Measurements from ENCODE around the gene MSH2. TPM values are rescaled to one million over a fixed set of nuclear protein-coding genes. Genes with fewer than 3 reads are reported as not detected.

The MSH2 gene
- total RNA-seq, 6 donors from 2014 or later = 6.1 to 16.3 (median 10.2) TPM

DNA sequence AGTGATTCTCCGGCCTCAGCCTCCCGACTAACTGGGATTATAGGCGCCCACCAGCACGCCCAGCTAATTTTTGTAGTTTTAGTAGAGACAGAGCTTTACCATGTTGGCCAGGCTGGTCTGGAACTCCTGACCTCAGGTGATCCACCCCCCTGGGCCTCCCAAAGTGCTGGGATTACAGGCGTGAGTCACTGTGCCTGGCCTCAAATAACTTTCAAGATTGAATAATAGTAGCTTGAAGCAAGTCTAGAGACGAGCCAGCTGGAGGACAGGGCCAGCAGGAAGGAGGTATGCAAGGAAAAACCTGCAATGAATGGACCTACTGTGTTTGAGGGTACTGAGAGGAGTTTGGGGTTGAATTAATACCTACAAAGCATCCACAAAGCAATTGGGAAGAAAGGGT, 87.5 kb downstream of the MSH2 start:
- TF ChIP-seq POLR2A (IDR thresholded peaks at IDR 0.05) = no peak
- TF ChIP-seq POLR2AphosphoS5 (IDR thresholded peaks at IDR 0.05) = no peak
- no peak for TF ChIP-seq EP300 (IDR thresholded peaks at IDR 0.05)
- TF ChIP-seq CTCF (IDR thresholded peaks at IDR 0.05) = no peak
- ATAC-seq (ENCODE audit: low FRiP score in 2 of 2) (no peak), DNase-seq (no peak)
- peaks cover 6 to 16% (median 9%) of the 10 kb centered on the region in 4 donors for H3K4me1 ChIP-seq
- no peaks in the 10 kb centered on the region for H3K36me3 ChIP-seq
- no peak overlapping the region for H3K4me3 ChIP-seq
- 93 to 95% methylated on average over 6 of the region's 6 CpGs for WGBS, 2 donors
- no peak overlapping the region for H3K27ac ChIP-seq
- no peaks in the 10 kb centered on the region for H3K27me3 ChIP-seq
- no peaks in the 10 kb centered on the region for H3K9me3 ChIP-seq

DNA sequence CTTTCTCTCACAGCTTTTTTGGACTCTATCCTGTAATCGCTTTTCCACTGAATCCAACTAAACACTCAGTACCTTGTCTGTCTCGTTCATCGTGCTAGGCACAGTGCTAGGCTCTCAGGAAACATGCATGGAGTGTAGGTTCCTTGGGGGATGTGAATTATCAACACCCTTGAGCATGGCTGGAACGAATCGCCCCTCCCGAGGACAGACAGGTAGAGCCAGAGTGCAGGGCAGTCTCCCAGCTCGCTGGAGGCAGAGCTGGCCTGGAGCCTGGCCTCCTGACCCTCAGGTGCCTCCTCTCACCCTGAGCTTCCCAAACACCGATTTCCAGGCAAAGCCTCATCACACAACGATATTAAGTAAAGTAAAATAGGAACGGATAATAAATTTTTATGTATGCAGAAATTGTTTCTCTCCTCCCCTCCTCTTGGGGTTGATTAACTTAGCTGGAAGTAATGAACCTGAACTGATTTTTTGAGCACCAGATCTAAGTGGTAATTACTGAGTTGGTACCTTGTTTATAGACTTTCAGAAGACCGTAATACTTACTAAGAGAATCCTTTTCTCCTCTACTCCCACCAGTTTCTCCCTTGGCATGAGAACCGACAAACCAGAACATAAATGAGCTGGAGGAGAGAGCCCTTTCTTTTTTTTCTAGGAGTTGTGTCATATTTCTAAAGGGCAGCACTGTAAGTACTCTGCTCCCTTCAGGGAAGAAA, 90.5 kb downstream of the MSH2 start:
- no peak overlapping the region for H3K27ac ChIP-seq
- no peak overlapping the region for H3K4me3 ChIP-seq
- no peaks in the 10 kb centered on the region for H3K9me3 ChIP-seq
- no peak for ATAC-seq (ENCODE audit: low FRiP score in 2 of 2)
- H3K36me3 ChIP-seq = no peaks in the 10 kb centered on the region
- peaks cover 0 to 4% (median 0%) of the 10 kb centered on the region in 4 donors for H3K4me1 ChIP-seq
- H3K27me3 ChIP-seq = no peaks in the 10 kb centered on the region
- no peak for DNase-seq
- no peak for TF ChIP-seq CTCF (IDR thresholded peaks at IDR 0.05)
- no peak for TF ChIP-seq EP300 (IDR thresholded peaks at IDR 0.05)
- TF ChIP-seq POLR2AphosphoS5 (IDR thresholded peaks at IDR 0.05) = no peak
- TF ChIP-seq POLR2A (IDR thresholded peaks at IDR 0.05) = no peak
- 91 to 92% methylated on average over 11 to 12 of the region's 12 CpGs for WGBS, 2 donors

DNA sequence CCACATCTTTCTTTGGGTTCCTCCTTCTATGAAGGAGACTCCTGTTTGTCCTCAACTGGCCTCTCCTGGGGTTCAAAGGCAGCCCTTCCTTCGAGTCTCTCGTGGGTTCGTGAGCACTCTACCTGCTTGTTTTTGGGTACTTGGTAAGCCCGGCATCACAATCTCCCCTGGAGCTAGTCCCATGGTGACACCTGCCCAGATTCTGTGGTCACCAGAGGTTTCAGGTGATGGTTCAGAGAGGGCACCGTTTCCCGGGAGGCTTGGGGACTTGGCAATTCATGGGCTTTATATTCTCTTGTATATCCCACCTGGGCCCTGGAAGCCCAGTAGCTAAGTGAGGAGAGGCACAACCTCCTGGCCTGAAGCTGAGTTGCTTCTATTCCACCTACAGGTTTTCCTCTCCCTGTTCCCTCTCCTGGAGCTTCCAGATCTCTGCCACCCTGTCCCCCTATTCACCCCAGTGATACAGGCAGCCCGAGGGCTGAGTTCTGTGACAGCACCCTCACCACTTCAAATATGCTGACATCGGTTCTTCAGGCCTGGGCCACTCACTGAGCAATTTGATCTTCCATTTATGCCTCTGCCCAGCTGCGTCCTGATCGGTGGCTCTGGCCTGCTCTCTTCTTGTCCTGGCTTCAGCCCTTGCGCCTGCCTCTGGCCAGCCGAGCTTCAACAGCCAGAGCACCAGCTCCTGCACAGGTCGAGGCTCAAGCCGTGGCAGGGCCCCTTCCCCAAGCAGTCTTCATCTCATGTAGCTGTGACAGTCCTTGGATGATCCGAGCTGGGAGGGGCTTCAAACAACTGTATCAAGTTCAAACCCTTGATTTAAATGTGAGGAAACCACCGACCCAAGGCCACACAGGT, 91.5 kb downstream of the MSH2 start:
- H3K27ac ChIP-seq = no peak overlapping the region
- DNase-seq (peak in 1 of 2 donors; percentile 41), ATAC-seq (ENCODE audit: low FRiP score in 2 of 2) (no peak)
- TF ChIP-seq EP300 (IDR thresholded peaks at IDR 0.05) (no peak), POLR2A (IDR thresholded peaks at IDR 0.05) (no peak), CTCF (IDR thresholded peaks at IDR 0.05) (no peak), POLR2AphosphoS5 (IDR thresholded peaks at IDR 0.05) (no peak)
- no peaks in the 10 kb centered on the region for H3K36me3 ChIP-seq
- no peaks in the 10 kb centered on the region for H3K27me3 ChIP-seq
- H3K4me1 ChIP-seq = no peaks in the 10 kb centered on the region
- WGBS, 2 donors = 92 to 94% methylated on average over 10 to 16 of the region's 16 CpGs
- H3K4me3 ChIP-seq = no peak overlapping the region
- peaks cover 0 to 6% (median 0%) of the 10 kb centered on the region in 4 donors for H3K9me3 ChIP-seq

DNA sequence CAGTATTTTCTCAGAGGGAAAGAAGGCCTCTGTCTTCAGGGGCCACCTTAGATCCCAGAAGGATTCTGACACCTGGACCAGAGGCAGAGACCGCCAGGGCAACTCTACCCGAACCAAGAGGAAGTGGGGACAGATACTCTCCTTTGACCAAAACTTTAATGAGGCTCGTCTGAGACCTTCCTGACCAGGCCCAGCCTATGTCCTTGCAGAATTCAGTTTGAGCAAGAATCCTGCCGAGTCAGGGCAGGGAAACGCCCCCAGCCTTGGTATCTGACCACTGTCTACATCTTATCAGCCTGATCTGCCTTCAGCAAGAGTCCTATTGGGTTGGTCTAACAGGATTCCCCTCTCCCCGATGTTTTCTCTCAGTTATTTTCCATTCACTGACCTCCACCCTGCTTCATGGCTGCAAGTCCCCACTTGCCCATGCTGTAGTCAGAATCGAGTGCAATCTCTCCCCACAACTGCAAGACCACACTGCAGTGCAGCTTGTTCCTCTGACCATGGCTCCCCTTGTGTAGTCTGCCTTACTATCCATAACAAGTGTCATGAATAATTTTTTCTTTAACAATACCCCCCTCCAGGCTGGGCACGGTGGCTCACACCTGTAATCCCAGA, 95.0 kb downstream of the MSH2 start:
- Histone ChIP-seq H3K4me3 (no peak overlapping the region), H3K27me3 (no peaks in the 10 kb centered on the region), H3K36me3 (no peaks in the 10 kb centered on the region), H3K4me1 (no peaks in the 10 kb centered on the region), H3K9me3 (peaks cover 0 to 14% (median 7%) of the 10 kb centered on the region in 4 donors), H3K27ac (no peak overlapping the region)
- no peak for DNase-seq
- no peak for ATAC-seq (ENCODE audit: low FRiP score in 2 of 2)
- WGBS, 2 donors = 91 to 92% methylated on average over 8 of the region's 8 CpGs
- TF ChIP-seq POLR2A (IDR thresholded peaks at IDR 0.05) (no peak), POLR2AphosphoS5 (IDR thresholded peaks at IDR 0.05) (no peak), CTCF (IDR thresholded peaks at IDR 0.05) (no peak), EP300 (IDR thresholded peaks at IDR 0.05) (no peak)

Measured in upper lobe of left lung (tissue), 6 donors.